GM19238 (cell line): ENCODE data around the gene FKBP2.

Experiments used
- DNase-seq: peaks from one replicate; pipeline ENCODE4 v3.0.0; 2011; ENCODE audit warnings: low spot score; ENCODE audit not compliant: insufficient read length

The FKBP2 gene

GRCh38 chr11:64219354-64219684 lies 21.6 kb upstream of the FKBP2 start:
- no peak for DNase-seq

GRCh38 chr11:64219755-64220154 lies 21.1 kb upstream of the FKBP2 start:
- DNase-seq, result no peak

GRCh38 chr11:64220271-64220670 lies 20.6 kb upstream of the FKBP2 start:
- no peak for DNase-seq

- DNase-seq, result no peak
These were observed 20.1 kb upstream of the FKBP2 start for GRCh38 chr11:64220798-64221197.

GRCh38 chr11:64222651-64223000 lies 18.3 kb upstream of the FKBP2 start:
- DNase-seq, result no peak

GRCh38 chr11:64223001-64223651 lies 17.8 kb upstream of the FKBP2 start:
- DNase-seq, result no peak

GRCh38 chr11:64224151-64224890 lies 16.6 kb upstream of the FKBP2 start:
- no peak for DNase-seq

- DNase-seq, result no peak
These were observed 15.8 kb upstream of the FKBP2 start for GRCh38 chr11:64224891-64225607.

- DNase-seq, result peak; percentile 94
These were observed 15.0 kb upstream of the FKBP2 start, which contains the start of the genes NUDT22 and TRPT1 for GRCh38 chr11:64225608-64226506. NUDT22 (plus strand) TSS chr11:64226274; CDS start chr11:64226653, 379 bp downstream. TRPT1 (minus strand) TSS chr11:64226186; CDS start chr11:64225860, 326 bp downstream.

GRCh38 chr11:64226507-64227051 lies 14.3 kb upstream of the FKBP2 start:
- DNase-seq, result peak; percentile 71

- no peak for DNase-seq
These were observed 13.4 kb upstream of the FKBP2 start for GRCh38 chr11:64227405-64227956.

- DNase-seq, result no peak
These were observed 11.7 kb upstream of the FKBP2 start for GRCh38 chr11:64229090-64229743.

- DNase-seq, result no peak
These were observed 11.1 kb upstream of the FKBP2 start for GRCh38 chr11:64229744-64230170.

- peak; percentile 91 for DNase-seq
These were observed 10.5 kb upstream of the FKBP2 start, which contains the start of gene DNAJC4 for GRCh38 chr11:64230171-64230984. DNAJC4 (plus strand) TSS chr11:64230548; CDS start chr11:64230855, 307 bp downstream.

GRCh38 chr11:64230985-64231365 lies 9.9 kb upstream of the FKBP2 start:
- no peak for DNase-seq

- DNase-seq, result no peak
These were observed 9.3 kb upstream of the FKBP2 start for GRCh38 chr11:64231546-64231945.

GRCh38 chr11:64232182-64232966 lies 8.5 kb upstream of the FKBP2 start:
- no peak for DNase-seq

GRCh38 chr11:64232967-64233315 lies 8.0 kb upstream of the FKBP2 start:
- no peak for DNase-seq
